Stimulated activated CD8-positive, alpha-beta memory T cell treated with anti-CD3 and anti-CD28 coated beads, Interleukin-12 subunit alpha, Interleukin-12 subunit beta, amount 100 ng/mL, for 1 hour (primary cell): ENCODE measurements around the gene EMC8.

Experiments used
- DNase-seq: peaks from one replicate; pipeline ENCODE4 v3.0.0-alpha.2; 2020; ENCODE audit warnings: low read depth

EMC8 gene

DNA sequence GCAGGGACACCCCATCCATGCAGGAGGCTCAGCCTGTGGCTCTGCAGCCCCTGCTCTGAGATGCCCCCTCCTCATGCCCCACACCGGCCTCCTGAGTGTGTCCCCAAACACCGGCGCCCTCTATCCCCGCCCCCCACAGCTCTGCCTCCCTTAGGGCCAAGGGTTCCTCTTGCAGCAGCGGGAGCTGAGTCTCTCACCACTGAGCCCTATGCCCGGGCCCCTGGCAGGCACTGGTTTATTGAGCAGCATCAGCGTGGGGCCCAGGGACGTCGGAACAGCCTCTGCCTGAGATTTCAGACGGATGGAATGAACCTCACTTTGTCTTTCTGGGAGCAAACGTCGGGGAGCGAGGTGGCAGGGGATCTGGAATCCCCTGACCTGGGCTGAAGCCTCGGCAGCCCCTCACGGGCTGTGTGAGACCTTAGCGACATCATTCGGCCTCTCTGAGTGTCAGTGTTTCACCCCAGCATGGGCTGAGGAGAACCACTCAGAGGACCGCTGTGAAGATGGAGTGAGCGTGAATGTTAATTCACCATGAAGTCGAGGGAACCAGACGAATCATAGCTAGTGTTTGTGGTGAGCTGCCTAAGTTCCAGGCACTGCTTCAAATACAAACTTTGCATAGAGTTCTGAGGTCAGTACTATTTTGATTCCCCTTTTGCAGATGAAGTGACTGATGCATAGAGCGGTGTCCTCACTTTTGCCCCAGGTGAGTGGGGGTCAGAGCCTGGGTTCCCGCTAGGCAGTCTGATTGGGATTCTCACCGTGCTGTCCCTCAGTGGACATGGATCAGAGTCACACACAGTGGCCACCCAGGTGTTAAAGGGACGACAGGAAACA lies 43.2 kb downstream of the EMC8 start:
- no peak for DNase-seq

DNA sequence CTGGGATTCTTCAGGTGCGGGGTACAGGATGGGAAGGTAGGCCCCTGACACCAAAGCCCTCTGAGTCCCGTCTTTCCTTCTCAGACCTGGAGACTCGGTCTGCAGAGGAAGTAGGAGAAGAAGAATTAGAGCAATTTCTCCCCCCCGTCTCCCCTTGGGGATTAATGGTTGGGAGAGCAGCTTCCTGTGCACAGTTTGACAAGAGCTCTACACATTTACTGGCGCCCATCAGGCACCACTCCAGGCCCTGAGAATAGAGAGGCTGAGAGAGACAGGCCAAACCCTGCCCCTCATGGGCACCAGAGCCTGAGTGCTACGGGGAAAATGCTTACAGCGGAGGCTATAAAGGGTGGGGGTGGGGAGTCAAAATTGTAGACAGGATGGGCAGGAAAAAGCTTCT lies 44.9 kb downstream of the EMC8 start:
- no peak for DNase-seq

DNA sequence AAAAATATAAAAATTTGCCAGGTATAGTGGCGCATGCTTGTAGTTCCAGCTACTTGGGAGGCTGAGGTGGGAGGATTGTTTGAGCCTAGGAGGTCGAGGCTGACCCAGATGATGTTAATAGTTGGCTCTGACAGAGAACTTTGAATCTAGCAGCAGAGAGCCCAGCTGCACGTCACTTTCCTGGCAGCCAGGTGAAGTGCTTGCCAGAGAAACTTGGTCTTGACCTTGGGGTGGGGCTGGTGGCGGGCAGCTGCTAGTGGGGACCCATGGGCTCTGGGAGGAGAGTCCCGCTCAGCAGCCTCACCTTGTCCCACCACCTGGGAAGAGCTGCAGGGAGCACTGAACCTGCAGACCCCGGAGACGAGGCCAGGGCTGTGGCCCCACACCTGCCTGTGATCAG lies 45.4 kb downstream of the EMC8 start:
- no peak for DNase-seq

DNA sequence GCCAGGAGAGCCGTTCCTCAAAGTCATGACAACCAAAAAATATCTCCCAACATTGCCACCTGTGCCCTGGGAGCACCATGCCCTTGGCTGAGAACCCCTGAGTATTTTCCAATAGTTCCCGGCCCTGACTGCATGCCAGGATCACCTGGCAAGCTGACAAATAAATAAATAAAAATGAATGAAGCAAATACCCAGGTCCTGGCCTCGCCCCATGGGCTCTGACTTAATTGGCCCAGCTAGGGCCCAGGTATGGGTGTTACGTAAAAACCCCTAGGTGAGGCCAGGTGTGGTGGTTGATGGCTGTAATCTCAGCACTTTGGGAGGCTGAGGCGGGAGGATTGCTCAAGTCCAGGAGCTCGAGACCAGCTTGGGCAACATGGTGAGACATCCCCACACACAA lies 45.8 kb downstream of the EMC8 start:
- DNase-seq: no peak

DNA sequence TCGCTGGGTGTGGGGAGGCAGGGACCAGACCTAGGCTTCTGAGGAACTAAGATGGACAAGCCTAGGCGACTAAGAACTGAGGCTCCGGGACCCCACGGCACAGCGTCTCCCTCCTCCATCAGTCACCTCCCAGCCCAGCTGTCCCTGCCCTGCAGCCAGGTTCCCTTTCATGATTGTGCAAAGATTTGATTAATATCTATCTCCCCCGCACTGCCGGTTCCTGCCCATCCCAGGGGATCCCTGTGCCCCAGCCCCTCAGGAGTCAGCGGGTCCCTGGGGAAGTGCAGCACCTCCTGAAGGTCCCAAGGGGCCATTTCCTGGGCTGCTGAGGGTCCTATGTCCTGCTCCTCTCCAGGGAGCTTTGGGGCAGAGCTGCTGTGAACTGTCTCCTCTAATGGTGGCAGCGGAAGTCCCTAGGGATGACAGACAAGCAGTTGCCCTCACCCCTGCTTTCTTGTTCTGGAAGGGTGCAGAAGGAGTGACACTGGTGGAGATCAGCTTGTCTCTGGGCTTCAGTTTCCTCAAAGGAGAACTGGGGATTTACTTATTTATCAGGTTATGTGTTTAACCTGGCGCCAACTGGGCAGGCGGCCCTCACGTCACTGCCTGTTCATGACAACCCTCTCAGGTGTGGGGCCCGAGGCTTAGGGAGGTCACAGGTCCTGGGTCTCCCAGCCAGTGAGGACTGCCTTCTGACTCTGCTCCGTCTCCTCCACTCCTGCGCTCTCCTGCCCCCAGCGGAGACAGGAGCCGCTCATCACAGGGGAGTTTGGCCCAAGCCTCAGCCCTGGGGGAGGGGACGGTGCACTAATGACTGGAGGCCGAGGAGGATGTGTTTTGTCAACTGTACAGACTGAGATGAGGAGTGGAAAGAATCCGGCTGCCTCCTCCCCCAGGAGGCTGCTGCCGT lies 46.6 kb downstream of the EMC8 start:
- DNase-seq: no peak

DNA sequence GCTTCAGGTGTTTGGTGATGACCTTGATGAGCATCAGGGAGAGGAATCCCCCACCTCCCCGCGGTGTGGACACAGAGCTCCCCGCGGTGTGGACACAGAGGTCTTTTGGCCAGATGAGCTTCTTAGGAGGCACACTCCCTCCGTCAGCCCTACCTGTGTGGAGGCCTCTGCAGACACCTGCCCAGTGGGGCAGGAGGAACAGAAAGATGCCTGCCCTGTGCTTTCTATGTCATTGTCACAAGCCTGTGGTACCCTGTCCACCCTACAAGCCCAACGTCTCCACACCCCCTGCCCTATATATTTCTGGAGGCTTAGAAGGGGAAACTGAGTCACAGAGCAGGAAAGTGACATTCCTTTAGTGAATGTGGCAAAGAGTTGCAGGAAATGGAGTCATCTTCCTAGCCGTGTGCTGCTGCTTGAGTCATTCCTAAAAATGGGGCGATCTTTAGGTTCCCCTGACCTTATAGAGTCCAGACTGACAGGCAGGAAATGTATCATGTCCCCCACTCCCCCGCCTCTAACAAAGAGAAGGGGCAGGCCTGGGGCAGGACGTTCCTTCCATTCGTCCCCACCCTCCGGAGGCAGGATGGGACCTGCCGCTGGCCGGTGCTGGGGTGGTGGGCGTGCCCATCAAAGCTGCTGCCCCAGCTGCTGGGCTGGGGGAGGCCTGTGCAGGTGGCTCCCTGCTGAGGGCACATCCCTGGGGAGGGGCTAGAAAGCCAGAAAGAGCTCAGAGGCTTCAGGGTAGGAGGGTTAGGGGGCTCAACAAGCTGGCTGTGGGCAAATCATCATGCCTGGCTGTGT lies 47.4 kb downstream of the EMC8 start:
- DNase-seq: no peak

DNA sequence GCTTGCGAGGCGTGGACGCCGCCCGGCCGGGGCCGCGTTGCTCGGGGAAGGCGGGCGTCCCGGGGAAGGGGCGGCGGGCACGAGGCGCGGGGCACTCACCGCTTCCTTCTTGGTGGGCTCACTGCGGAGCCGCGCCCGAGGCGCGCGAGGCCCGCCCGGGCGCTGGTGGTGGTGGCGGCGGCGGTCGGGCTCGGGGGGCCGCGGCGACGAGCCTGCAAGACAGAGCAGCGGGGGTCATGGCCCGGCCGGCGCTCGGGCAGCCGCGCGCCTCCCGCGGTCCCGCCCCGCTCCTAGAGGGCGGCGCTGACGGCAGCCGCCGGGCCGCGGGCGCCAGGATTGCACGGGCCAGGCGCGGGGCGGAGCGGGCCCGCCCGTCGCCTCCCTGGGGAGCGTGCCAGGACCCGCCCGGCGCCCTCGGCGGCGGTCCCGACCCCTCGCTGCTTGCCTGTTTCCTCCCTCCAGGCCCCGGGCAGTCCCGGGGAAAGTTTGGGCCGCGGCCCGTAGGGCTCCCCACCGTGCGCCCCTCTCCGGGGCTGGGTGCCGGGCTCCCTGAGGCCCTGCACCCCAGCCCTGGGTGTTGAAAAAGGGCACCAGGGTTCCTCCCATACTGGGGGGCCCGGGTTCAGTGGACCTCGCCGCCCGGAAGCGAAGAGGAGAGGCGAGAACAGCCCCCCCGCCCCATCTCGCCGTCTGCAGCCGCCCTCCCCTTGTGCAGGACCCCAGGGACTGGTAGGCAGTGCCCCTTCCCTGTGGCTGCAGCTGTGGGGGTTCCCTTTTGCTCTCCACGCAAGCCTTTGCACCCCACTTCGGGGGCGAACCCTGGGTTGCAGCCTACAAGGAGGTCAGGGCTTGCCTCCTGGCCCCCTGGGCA lies 48.3 kb downstream of the EMC8 start, which contains the start of gene C16orf74:
C16orf74 (minus strand) TSS at position 270 of the 871 bp plus-strand sequence. CDS start 15,879 bp downstream, outside the sequence.
- DNase-seq: no peak

DNA sequence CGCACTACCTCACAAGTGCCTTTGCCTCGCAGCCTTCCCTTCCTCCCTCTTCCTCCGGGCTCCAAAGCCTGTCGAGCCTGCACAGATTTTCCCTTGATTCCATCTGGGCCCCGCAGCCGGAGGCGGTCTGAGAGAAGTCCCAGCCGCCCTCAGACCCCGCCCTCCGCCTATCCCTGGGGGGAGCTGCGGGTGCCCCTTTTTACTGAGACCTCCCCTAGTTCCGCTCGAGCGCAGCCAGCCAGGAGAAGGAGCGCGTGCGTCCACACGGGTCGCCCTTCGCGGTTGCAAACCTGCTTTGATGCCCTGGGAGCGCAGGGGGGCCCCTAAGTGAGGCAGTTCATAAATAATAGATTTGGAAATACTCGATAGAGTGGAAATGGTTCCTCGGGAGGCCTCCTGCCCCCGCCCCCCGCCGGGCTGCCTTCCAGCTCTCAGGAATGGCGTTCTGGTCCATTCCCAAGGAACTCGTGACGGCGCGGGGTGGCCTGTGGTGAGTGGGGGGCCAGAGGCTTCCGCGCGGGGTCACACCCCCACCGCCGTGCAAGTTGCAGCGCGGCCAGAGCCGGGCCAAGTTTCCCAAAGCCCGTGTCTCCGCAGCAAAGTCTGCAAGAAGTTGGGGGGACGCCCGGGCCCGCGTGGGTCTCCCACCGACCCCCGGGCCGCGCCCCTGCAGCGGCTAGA lies 49.1 kb downstream of the EMC8 start:
- no peak for DNase-seq

DNA sequence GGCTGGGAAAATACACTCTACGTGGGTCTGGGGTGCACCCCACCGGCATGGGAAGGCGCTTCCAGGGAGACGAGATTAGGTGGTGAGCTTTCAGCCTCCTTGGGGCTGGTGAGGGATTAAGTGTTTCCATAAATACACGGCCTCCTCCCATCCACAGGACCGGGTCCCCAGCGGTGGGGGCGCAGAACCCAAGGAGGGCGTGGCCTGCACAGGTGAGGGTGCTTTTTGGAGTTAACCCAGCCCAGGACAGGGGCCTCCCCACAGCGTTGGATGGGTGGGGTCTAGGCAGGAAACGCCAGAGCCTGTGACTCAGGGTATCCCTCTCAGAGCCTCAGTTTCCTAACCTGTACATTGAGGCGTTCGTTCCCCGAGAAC lies 49.6 kb downstream of the EMC8 start:
- DNase-seq: no peak

DNA sequence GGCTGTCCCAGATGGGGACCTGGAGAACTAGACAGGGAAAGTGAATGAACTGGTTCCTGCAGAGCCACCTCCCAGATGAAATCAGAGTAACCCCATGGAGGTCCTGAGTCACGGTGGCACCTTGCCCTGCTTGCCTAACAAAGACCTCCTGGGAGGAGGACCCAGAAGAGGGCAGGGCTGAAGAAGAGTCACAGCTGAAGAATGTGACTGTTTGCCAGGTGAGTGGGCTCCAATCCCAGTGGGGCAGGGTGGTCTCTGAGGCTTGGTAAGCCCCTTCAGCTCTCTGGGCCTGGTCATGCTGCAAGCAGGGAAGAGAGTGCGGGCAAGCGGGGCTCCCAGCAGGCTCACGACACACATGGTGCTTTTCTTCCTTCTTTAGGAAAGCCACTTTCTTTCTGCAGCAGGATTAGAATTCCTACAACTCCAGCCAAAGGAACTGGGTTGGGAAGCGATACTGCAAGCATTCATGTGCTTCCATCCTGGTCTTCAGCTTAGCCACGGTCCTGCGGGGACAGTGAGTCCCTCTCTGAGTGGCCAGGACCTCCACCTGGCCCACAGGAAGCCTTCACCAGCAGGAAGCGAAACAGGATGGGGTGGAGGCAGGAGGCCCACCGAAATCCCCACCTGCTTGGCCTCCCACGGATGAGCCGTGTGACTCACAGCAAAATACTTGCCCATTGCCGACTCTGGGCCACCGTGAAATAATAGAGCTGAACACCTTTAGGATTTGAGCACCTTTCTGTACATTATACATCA lies 52.7 kb downstream of the EMC8 start:
- no peak for DNase-seq

DNA sequence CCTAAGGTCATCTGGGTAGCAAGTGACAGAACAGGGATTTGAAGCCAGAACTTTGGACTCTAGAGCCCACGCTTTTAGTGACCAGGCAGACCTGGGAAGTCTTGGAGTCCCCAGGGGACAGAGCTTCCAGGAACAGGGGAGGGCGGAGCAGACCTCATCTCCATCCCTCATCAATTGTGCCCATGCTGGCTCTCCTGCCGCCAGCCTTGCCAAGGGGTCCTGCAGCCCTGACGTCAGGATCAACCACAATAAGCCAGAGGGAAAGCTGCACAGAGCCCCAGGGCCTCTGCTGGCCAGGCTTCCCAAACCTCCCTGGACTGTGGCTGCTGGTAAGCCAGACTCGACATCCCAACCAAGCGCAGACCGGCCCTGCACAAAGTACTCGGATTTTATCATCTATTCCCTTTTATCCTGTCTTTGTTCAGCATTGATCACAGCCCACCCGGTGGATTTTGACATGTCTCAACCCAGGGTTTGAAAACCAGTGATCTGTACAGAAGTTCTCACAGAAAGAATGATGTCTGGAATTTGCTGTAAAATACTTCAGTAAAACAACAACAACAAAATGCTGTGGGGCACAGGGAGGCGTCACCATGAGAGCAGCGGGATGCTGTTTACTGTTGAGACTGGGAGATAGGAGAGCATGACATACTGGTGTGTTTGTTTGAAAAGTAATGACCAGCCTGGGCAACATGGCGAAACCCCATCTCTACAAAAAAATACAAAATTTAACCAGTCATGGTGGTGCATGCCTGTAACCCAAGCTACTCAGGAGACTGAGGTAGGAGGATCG lies 60.2 kb downstream of the EMC8 start:
- no peak for DNase-seq

DNA sequence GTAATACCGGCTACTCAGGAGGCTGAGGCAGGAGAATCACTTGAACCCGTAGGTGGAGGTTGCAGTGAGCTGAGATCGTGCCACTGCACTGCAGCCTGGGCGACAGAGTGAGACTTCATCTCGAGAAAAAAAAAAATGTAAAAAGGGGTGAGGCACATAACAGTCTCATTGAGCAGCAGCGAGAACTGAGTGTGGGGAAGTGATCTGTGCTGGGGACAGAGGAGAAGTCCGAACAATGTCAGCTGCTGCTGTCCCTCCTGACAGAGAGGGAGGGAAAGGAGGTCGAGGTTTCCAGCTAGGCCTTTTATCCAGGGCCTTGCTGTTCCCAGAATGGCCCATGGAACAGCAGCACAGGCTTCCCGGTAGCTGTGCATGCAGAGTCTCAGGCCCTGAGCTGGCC lies 62.4 kb downstream of the EMC8 start:
- DNase-seq: no peak

DNA sequence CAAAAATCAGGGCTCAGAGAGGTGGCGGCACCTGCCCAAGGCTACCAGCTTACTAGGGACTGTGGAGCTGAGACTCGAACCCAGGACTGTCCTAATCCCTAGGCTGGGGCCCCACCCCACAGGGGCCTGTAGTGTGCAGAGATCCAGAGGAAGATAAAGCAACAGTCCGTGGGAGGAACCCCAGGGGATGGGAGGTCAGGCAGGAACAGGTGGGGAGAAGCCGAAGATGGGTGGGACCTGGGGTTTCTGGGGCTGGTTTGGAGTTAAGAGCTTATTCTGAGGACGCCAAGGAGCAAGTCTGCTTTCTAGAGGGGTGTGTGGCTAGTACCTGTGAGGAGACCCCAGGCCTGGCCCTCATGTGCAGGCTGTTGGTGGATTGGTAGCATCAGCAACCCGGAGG lies 63.4 kb downstream of the EMC8 start:
- DNase-seq: no peak

DNA sequence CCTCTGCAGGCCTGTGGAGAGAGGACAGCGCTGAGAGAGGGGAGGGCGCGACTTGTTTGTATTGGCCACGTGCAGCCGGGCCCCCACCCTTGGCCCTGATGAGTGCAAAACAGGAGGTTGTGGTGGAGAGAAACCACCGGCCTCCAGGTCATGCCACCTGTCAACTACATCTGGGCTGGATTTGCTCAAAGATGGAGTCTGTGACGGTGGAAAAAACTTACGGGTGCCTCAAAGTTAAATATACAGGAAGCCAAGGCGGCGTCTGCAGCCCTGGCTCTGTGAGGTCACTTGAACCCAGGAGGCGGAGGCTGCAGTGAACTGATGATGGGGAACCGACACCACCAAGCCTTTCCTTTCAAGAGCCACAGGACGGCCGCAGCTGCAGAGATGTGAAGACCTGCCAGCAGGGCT lies 64.1 kb downstream of the EMC8 start:
- DNase-seq: peak; percentile 25

DNA sequence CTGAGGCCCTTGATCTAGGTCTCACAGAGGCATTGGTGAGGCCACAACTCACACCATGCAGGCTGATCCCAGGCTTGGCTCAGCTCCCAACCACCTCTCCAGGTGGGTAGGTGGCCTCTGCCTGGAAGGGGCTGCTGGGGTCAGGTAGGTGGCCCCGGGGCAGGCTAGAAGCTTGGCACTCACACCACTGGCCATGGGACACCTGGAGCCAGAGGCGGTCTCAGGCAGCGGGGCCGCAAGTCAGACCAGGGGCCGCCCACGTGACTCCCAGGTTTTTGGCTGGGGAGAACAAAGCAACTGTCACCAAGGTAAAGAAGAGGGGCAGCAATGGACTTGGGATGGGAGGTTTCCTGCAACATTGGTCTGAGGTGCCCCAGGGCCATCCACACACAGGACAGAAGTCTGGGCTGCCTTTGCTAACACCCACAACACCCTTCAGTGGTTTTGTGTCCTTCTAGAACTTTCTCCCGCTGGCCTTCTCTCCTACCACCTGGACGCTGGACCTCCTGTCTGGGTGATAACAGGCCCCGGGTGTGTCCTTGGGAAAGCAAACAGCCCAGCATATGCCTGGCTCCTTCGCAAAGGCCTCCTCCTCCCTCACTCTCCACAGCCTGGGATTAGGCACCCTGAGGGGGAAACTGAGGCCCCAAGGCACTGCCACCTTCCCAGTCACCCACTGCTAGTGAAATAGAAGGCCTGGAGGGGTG lies 64.9 kb downstream of the EMC8 start:
- DNase-seq: no peak

DNA sequence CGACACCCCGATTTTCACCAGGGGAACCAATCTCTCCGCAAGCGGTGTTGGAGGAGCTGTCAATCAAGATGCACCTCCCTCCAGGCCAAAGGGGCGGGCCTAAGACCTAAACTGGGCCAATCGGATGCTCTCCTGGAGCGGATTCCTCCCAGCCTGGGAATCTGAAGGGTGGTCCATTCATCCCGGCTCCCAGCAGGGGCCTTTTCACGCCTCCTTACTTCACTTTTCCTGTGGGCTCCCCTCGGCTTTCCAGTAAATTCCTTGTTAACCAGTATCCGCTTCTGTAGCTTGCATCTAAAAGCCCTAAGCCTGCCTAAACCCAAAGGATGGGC lies 65.5 kb downstream of the EMC8 start:
- no peak for DNase-seq

DNA sequence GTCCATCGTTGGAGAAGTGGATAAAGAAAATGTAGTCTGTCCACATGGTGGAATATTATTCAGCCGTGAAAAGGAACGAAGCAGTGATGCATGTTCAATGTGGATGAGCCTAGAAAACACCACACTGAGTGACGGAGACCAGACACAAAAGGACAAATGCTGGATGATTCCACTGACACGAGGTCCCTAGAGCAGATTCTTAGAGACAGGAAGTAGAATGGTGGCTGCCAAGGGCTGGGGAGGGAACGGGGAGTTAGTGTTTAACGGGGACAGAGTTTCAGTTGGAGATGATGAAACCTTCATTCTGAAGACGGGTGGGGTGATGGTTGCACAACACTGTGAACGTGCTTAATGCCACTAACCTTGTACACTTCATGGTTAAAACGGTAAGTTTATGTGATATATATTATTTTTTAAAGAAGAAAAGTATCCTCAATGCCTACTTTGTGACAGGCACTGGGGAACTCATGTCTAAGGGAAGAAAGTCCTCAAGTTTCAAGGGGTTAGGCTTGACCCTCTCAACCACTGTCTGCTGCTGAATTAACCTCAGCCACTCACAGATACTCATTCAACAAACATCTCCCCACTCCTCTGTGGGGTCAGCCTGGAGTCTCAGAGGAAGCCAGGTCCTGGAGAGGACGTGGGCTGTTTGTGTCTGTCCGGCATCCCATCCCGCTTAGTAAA lies 66.0 kb downstream of the EMC8 start:
- DNase-seq: no peak

DNA sequence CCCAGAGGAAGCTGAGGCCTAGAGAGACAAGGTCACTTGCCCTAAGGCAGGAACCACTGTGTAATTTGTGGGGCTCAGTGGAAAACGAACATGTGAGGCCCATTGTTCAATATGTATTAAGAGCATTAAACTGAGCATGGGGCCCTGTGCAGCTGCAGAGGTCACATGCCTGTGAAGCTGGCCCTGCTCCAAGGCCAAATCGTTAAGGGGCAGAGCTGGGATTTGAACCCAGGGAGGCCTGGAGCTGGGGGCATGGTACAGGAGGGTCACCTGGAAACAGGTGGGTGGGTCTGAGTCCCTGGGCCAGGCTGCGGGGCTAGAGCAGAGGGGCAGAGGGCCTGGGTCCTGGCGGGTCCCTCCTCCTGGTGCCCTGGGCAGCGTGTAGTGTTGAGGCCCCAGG lies 68.2 kb downstream of the EMC8 start:
- DNase-seq: no peak
